ENCODE measurements around the gene C18orf63.

The C18orf63 gene

DNA sequence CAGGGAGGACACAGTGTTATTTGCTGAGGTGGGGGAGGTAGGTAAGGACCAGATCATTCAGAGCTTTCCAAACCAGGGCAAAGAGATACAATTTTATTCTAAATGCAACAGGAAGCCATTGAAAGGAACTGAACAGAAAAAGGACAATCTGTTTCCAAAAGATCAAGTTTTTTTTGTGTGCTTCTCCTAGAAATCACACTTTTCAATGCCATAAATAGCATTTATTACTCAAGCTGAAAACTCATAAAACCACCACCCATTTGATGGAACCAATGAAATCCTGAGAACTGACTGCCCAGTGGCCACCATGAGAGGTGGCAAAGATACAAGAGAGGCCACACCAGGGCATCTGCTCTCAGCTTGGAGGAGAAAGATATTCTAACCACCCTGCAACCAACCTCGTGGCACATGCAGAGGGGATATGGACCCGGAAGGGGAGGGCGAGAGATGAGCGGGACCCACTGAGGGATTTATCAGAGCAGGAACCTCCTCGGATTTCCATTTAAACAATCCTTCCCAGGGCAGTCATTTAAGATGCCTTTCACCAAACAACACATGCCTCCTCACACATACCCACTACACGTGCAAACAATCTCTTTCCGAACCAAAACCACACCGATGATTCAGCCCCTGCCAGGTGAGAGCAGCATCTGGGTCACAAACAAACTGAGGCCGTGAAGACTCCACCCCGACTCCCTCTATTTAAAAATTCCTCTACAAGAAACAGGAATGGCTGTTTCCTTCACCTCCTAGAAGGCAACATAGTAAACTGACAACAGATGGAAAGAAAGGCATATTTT is 32.7 kb upstream of the C18orf63 start:
- no peaks in the 10 kb centered on the region for H3K36me3 ChIP-seq (ENCODE audit: control insufficient read depth in 2 of 2, insufficient read depth in 1 of 2, low read length in 2 of 2)
- H3K9me3 ChIP-seq (ENCODE audit: control insufficient read depth, insufficient read depth, low read depth, low read length): no peaks in the 10 kb centered on the region
- no peak overlapping the region for H3K4me3 ChIP-seq (ENCODE audit: low read depth, low read length)
- no peaks in the 10 kb centered on the region for H3K4me1 ChIP-seq (ENCODE audit: control insufficient read depth, insufficient read depth, low read length)
- POLR2A ChIA-PET: no interaction called here
- CTCF ChIA-PET: interaction anchor here (0.5 to 0.8 kb wide), 2 partner anchors 13 to 54 kb away, joined by 3 to 4 read pairs; no protein-coding TSS in a partner anchor
- H3K27ac ChIP-seq (ENCODE audit: extremely low read depth, low read depth, low read length): no peak overlapping the region
- TF ChIP-seq ZNF404 (tag by site-specific recombination; IDR thresholded peaks at IDR 0.05) (no peak), ZNF23 (tag by site-specific recombination; IDR thresholded peaks at IDR 0.05; ENCODE audit: borderline replicate concordance) (no peak), ZNF138 (tag by site-specific recombination; IDR thresholded peaks at IDR 0.05; ENCODE audit: borderline replicate concordance) (no peak), ZNF211 (tag by site-specific recombination; IDR thresholded peaks at IDR 0.05; ENCODE audit: low read depth) (no peak), ZNF169 (tag by site-specific recombination; IDR thresholded peaks at IDR 0.05) (no peak), ZNF324 (tag by site-specific recombination; IDR thresholded peaks at IDR 0.05) (no peak), ZFP69B (tag by site-specific recombination; IDR thresholded peaks at IDR 0.05) (no peak), ZNF792 (tag by site-specific recombination; IDR thresholded peaks at IDR 0.05) (no peak)
- TF ChIP-seq, protein P1, sequence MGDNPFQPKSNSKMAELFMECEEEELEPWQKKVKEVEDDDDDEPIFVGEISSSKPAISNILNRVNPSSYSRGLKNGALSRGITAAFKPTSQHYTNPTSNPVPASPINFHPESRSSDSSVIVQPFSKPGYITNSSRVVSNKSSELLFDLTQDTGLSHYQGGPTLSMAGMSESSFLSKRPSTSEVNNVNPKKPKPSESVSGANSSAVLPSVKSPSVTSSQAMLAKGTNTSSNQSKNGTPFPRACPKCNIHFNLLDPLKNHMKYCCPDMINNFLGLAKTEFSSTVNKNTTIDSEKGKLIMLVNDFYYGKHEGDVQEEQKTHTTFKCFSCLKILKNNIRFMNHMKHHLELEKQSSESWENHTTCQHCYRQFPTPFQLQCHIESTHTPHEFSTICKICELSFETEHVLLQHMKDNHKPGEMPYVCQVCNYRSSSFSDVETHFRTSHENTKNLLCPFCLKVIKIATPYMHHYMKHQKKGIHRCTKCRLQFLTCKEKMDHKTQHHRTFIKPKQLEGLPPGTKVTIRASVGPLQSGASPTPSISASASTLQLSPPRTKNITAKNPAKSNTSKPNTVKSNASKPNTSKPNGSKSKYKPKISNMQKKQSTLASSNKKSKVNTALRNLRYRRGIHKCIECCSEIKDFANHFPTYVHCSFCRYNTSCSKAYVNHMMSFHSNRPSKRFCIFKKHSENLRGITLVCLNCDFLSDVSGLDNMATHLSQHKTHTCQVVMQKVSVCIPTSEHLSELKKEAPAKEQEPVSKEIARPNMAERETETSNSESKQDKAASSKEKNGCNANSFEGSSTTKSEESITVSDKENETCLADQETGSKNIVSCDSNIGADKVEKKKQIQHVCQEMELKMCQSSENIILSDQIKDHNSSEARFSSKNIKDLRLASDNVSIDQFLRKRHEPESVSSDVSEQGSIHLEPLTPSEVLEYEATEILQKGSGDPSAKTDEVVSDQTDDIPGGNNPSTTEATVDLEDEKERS (tag by site-specific recombination; IDR thresholded peaks at IDR 0.05): no peak
- TF ChIP-seq, protein P2, sequence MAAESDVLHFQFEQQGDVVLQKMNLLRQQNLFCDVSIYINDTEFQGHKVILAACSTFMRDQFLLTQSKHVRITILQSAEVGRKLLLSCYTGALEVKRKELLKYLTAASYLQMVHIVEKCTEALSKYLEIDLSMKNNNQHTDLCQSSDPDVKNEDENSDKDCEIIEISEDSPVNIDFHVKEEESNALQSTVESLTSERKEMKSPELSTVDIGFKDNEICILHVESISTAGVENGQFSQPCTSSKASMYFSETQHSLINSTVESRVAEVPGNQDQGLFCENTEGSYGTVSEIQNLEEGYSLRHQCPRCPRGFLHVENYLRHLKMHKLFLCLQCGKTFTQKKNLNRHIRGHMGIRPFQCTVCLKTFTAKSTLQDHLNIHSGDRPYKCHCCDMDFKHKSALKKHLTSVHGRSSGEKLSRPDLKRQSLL (tag by site-specific recombination; IDR thresholded peaks at IDR 0.05): no peak

DNA sequence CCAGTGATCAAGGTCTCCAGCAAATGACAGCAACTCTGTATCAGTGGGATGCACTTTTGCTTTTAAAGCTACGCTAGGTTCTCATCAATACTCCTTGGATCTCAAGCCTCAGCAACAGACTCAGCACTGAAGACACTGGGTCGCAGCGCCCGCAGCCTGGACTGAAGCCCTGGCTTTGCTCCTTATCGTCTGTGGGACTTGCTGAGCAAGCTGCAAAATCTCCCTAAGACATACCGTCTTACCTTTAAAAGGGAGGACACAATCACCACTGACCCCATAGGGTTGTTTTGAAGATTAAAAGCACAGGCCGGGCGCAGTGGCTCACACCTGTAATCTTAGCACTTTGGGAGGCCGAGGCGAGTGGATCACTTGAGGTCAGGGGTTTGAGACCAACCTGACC is 32.0 kb upstream of the C18orf63 start:
- TF ChIP-seq ZNF623 (tag by site-specific recombination; IDR thresholded peaks at IDR 0.05) (no peak), ZSCAN16 (tag by site-specific recombination; IDR thresholded peaks at IDR 0.05) (no peak), KLF7 (tag by site-specific recombination; IDR thresholded peaks at IDR 0.05; ENCODE audit: borderline replicate concordance) (no peak), BCL11A (tag by site-specific recombination; IDR thresholded peaks at IDR 0.05; ENCODE audit: low read depth) (no peak), ZBTB26 (tag by site-specific recombination; optimal IDR thresholded peaks at IDR 0.05) (no peak), ZNF404 (tag by site-specific recombination; IDR thresholded peaks at IDR 0.05) (no peak)
- POLR2A ChIA-PET: no interaction called here
- no peaks in the 10 kb centered on the region for H3K36me3 ChIP-seq (ENCODE audit: control insufficient read depth in 2 of 2, insufficient read depth in 1 of 2, low read length in 2 of 2)
- no peak overlapping the region for H3K27ac ChIP-seq (ENCODE audit: extremely low read depth, low read depth, low read length)
- CTCF ChIA-PET: interaction anchor here (0.5 kb wide), 1 partner anchor 53 kb away, joined by 4 read pairs; no protein-coding TSS in a partner anchor
- no peak overlapping the region for H3K4me3 ChIP-seq (ENCODE audit: low read depth, low read length)
- H3K9me3 ChIP-seq (ENCODE audit: control insufficient read depth, insufficient read depth, low read depth, low read length): no peaks in the 10 kb centered on the region
- H3K4me1 ChIP-seq (ENCODE audit: control insufficient read depth, insufficient read depth, low read length): no peaks in the 10 kb centered on the region
